Globus pallidus (tissue), 1 donor: ENCODE results near the gene CORT.
"Not testable (repeated sequence)": the region's sequence is repeated elsewhere in the genome, so short reads cannot be mapped to it uniquely, and the experiment has no call there.

Experiments used
- DNase-seq: peaks from one replicate; pipeline ENCODE4 v3.0.0-alpha.2; 2015; ENCODE audit warnings: low spot score

The CORT gene

GRCh38 chr1:10438677-10439163 lies 11.1 kb upstream of the CORT start:
- DNase-seq = no peak

GRCh38 chr1:10440305-10440704 lies 9.5 kb upstream of the CORT start:
- DNase-seq = no peak

DNA sequence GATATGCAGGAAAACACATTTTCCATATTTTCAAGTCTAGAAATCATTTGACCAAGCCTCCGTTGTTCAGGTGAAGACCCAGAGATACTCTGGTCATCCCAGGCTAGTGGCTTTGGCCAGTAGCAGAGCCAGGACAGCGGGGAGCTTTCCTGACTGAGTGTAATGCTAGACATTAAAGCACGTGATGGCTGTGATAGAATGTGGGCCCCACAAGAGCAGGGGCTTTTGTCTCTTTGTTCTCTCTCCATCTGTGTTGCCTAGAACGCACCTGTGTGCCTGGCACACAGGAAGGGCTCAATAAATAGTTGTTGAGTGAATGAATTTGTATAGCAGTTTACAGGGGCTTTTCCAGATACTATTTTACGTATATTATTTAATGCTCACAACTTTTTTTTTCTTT lies 9.0 kb upstream of the CORT start:
- no peak for DNase-seq

DNA sequence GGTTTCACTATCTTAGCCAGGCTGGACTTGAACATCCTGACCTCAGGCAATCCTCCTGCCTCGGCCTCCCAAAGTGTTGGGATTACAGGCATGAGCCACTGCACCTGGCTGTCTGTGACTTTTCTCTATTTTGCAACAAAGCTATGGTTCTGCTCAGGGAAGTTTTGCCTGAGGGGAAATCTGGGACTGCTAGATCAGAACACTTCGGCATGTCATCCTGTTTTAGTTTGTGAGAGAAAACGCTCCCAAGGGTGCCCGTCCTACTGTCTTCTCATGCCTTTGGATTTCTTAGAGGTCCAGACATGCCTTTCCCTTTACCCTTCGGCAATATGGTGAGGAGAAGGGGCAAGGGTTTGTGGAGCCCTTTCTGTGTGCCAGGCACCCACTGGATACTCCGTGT lies 5.6 kb upstream of the CORT start:
- no peak for DNase-seq

- no peak for DNase-seq
These were observed 4.9 kb upstream of the CORT start for GRCh38 chr1:10444795-10445397.

GRCh38 chr1:10446790-10447422 lies 2.9 kb upstream of the CORT start:
- no peak for DNase-seq

DNA sequence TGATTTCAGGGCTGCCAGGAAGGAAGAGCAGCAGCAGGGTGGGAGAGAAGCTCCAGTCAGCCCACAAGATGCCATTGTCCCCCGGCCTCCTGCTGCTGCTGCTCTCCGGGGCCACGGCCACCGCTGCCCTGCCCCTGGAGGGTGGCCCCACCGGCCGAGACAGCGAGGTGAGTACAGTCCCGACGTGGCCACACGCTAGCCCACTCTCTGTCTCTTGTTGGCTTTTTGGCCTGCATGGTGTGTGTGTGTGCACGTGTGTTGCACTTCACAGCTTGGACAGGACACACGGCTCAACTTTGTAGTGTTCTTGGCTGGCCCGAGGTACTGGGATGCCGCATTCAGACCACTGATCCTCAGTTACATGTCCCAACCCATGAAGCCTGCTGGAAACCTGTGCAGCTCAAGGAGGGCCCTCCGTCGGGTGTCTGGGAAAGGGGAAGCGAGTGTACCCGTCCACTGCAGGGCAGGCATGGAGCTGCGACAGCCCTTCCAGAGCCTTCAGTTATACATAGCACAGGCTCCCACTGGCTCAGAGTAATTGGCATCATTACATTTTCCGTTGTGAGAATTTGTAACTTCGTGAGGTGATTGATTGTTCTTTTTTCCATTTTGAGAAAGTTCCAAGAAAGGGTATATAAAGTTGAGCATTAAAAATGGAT lies 454 bp downstream of the CORT start:
- DNase-seq = no peak

- DNase-seq = no peak
These were observed 1.0 kb downstream of the CORT start for GRCh38 chr1:10450836-10451235.

DNA sequence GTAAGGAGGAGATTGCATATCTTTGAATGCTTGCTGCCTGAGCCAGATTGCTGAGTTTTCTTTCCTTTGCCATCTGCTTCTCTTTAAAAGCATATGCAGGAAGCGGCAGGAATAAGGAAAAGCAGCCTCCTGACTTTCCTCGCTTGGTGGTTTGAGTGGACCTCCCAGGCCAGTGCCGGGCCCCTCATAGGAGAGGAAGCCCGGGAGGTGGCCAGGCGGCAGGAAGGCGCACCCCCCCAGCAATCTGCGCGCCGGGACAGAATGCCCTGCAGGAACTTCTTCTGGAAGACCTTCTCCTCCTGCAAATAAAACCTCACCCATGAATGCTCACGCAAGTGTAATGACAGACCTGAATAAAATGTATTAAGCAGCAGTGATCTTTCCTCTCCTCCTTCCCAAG lies 1.5 kb downstream of the CORT start:
- no peak for DNase-seq

DNA sequence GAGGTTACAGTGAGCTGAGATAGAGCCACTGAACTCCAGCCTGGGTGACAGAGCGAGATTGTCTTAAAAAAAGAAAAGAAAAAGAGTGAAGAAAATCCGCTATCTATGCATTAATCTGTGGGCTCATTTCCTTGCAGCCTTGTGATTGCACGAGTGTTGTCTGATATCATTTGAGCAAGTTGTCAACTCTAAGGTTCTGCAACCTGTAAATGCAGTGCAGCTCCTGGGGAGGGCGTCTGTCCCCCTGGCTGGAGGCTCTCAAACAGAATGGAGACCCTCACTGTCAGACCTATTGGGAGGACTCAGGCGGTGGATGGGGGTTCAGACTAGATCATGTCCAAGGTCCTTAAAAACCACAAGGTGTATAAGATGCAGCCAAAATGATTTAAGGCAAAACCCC lies 6.2 kb downstream of the CORT start:
- DNase-seq = no peak

DNA sequence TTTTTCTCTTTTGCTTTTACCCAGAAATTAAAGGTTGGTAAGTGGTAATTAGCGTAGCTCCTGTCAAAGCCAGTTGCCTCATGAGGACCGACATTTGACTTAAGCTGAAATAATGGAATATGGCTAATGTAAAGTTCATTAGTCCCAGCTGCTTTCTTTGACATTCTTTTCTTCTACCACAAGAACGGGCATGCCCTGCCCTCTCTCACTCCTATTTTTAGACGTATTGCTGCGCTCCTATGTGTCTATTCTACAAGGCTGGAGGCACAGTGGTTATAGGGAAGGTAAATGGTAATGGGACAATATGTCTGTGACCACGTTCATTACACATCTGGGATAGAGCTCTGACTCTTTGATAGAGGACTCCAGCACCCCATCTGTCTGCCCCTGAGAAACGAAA lies 6.8 kb downstream of the CORT start:
- no peak for DNase-seq

DNA sequence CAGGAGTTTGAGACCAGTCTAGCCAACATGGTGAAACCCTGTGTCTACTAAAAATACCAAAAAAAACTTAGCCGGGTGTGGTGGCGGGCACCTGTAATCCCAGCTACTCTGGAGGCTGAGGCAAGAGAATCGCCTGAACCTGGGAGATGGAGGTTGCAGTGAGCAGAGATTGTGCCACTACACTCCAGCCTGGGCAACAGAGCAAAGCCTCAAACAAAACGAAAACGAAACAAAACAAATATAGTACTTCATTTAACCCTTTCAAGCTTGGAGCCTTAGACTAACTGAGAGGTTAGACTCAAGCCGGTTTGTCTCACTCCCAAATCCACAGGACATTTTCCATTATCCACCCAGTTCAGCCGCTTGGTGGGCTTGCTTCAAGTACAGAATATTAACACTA lies 7.6 kb downstream of the CORT start:
- DNase-seq = not testable (repeated sequence)

DNA sequence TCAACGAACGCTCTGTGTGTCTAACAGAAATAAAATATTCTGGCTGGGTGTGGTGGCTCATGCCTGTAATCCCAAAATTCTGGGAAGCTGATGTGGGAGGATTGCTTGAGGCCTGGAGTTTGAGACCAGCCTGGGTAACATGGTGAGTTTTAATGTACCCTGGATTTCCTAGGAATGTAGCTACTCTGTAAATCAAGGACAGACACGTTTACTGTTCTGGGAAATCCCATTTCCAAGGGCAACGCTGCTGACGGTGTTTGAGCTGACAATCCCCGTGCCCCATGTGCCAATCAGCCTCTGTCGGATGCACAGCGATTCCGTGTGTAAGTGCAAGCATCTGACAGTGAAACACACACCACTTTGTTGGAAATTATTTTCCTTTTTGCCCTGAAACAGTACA lies 8.0 kb downstream of the CORT start:
- DNase-seq = no peak

DNA sequence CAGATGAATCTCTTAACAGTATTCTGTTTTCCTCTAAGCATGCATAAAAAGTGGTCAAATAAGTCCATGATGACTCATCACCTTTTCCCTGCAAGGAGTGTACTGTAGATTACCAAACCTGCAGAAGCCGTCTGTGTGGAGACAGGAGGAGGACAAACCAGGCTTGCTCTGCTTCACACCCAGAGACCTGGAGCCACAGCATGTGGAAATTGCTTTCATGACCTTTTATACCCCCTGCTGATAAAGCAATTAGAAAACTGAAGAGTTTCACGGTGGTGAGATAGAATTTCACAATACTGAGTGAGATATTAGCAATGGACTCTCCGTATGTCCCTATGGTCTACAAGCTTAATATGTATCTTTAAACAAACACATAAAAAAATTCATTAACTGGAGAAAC lies 9.4 kb downstream of the CORT start:
- no peak for DNase-seq

DNA sequence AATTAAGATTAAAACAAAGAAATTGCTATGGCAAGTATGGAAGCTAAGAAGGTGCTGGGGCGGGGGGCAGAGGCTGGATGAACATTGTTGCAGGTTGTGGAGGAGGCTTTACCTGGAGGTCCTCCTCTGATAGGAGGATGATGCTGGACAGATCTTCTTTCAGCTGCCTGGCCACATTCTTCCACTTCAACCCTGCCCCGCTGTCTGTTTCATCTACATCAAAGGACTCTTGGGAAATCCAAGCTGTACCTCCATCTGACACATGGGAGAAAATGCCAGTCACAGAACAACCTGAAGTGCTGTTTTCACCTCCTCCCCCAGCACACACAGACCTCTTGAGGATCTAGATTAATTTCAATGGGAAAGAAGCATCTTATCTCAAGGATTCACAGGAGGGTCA lies 17.2 kb downstream of the CORT start:
- no peak for DNase-seq

- DNase-seq = no peak
These were observed 20.2 kb downstream of the CORT start for GRCh38 chr1:10470043-10470442.

GRCh38 chr1:10471411-10472219 lies 21.8 kb downstream of the CORT start:
- no peak for DNase-seq

DNA sequence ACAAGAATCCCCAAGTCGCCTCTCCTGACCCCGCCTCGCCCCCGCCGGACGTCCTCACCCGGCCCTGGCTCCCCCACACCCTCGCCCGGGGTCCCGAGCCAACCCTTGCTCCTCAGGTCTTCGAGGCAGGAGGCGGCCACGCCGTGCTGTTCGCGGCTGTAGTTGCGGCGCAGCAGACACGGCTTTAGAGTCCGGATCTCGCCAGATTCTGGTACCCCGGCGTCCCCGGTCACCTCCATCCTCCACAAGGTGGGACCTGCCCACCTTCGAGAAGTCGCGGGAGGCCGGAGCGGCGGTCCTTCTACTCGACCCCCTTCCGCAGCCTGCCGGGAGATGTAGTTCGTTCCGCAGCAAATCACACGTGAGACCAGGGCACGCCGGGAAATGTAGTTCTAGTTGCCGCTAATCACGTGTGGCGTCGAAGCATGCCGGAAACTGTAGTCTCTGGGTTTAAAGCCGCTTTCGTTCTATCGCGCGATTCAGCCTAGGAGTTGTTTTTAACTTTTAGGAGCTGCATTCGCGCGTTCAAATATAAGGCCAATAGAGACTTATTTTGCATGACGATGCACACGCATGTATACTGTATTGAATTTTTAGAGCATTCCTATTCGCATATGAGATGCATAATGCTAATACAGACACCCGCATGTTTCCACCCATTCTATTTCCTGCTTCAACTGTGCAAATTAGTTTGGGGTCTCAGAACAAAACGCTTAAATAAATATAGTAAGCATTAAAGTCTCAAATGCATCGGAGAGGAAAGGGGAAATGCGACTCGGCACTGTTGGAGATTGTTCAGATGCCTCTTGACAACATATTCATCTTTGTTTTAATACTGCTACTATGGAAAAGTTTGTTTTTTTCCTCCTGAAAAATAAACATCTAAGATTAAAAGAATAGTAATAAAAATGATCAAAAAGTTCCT lies 22.7 kb downstream of the CORT start, which contains the start of gene DFFA:
Gene DFFA, minus strand, starts transcription at position 310 of the 925 bp plus-strand sequence. Its CDS starts 71 bp downstream, at position 239.
- peak; percentile 94 for DNase-seq

DNA sequence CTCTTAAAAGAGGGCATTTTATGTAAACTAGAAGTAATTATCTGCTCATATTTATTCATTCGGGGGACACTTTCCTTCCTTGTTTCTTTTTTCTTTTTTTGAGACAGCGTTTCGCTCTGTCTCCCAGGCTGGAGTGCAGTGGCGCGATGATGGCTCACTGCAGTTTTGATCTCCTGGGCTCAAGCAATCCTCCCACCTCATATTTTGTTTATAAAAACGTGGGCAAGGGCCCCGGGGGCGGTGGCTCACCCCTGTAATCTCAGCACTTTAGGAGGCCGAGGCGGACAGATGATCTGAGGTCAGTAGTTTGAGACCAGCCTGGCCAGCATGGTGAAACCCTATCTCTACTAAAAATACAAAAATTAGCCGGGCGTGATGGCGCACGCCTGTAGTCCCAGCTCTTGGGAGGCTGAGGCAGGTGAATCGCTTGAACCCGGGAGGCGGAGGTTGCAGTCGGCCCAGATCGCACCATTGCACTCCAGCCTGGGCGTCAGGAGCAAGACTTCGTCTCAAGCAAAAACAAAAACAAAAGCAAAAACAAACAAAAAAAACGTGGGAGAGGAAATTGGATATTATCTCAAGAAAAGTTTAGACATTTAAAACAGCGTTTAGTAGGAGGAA lies 23.4 kb downstream of the CORT start:
- no peak for DNase-seq

- not testable (repeated sequence) for DNase-seq
These were observed 24.4 kb downstream of the CORT start for GRCh38 chr1:10474309-10474612.
